GM12878 (cell line): ENCODE measurements around the gene BPIFA1.

Source experiments
- EZH2 ChIP-seq: IDR thresholded peaks from 2 replicates; pipeline ENCODE4 v1.6.1; 2012; ENCODE audit warnings: low read depth, mild to moderate bottlenecking, control low read depth, inconsistent platforms, low read length, borderline replicate concordance; ENCODE audit not compliant: control insufficient read depth
- TF ChIP-seq, protein P1 (sequence below), 3 experiments: IDR thresholded peaks in 2 of 3; conservative IDR thresholded peaks in 1 of 3; 2 replicates each; pipeline ENCODE4 v1.5.1; 2011; ENCODE audit warnings: low read depth in 3 of 3, low read length in 3 of 3, mild to moderate bottlenecking in 3 of 3, control low read depth in 2 of 3, moderate library complexity in 2 of 3, inconsistent platforms in 1 of 3, mixed read lengths in 1 of 3; ENCODE audit not compliant: control insufficient read depth in 2 of 3, insufficient read depth in 1 of 3; ENCODE audit errors: extremely low read depth in 1 of 3

- no peak for TF ChIP-seq EZH2
- TF ChIP-seq, protein P1, sequence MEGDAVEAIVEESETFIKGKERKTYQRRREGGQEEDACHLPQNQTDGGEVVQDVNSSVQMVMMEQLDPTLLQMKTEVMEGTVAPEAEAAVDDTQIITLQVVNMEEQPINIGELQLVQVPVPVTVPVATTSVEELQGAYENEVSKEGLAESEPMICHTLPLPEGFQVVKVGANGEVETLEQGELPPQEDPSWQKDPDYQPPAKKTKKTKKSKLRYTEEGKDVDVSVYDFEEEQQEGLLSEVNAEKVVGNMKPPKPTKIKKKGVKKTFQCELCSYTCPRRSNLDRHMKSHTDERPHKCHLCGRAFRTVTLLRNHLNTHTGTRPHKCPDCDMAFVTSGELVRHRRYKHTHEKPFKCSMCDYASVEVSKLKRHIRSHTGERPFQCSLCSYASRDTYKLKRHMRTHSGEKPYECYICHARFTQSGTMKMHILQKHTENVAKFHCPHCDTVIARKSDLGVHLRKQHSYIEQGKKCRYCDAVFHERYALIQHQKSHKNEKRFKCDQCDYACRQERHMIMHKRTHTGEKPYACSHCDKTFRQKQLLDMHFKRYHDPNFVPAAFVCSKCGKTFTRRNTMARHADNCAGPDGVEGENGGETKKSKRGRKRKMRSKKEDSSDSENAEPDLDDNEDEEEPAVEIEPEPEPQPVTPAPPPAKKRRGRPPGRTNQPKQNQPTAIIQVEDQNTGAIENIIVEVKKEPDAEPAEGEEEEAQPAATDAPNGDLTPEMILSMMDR (IDR thresholded peaks at IDR 0.05 in 2 of 3, conservative IDR thresholded peaks at IDR 0.05 in 1 of 3; ENCODE audit: control insufficient read depth in 2 of 3, extremely low read depth in 1 of 3, insufficient read depth in 1 of 3, low read depth in 3 of 3, low read length in 3 of 3), result no peak
These were observed 15.7 kb downstream of the BPIFA1 start for GRCh38 chr20:33251496-33251895.
